Astrocyte of the cerebellum (primary cell): ENCODE results near the gene ADAMTS19.
"Not testable (repeated sequence)": the region's sequence is repeated elsewhere in the genome, so short reads cannot be mapped to it uniquely, and the experiment has no call there.

ENCODE experiments used
- DNase-seq: peaks from one replicate; pipeline ENCODE4 v3.0.0-alpha.2; 2011; ENCODE audit warnings: low read depth
- H3K4me3 ChIP-seq: 2 replicates; pipeline ENCODE4 v1.5.1; 2011; ENCODE audit warnings: mild to moderate bottlenecking, low read depth, low read length, moderate library complexity
- in situ Hi-C: cut with HindIII; loops from 2 replicates; pipeline ENCODE4 v1.10.0; 2017; ENCODE audit warnings: low sequenced_read_pairs
- TF ChIP-seq, protein P1 (sequence below): IDR thresholded peaks from 2 replicates; pipeline ENCODE4 v1.5.1; 2012; ENCODE audit warnings: low read length, low read depth, moderate library complexity, mild to moderate bottlenecking; ENCODE audit errors: missing control alignments

The ADAMTS19 gene

DNA sequence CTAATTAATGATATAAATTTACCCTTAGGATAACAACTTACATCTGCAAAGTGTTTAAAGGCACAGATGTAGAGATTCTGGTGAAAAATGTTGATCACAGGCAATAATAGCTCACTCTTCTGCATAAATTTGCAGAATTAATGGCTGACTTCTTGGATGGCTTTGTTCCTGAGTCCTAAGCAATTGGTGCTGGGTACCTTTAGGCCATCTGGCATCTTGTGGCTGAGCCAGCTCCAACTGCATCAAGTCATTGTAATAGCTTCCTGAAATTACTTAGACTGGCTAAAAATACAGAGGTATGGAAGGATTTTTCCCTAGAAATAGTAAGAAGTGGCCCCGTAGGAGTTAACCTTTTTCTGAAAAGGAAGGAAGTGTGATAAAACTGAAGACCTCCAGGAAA lies 169.5 kb downstream of the ADAMTS19 start:
- TF ChIP-seq, protein P1, sequence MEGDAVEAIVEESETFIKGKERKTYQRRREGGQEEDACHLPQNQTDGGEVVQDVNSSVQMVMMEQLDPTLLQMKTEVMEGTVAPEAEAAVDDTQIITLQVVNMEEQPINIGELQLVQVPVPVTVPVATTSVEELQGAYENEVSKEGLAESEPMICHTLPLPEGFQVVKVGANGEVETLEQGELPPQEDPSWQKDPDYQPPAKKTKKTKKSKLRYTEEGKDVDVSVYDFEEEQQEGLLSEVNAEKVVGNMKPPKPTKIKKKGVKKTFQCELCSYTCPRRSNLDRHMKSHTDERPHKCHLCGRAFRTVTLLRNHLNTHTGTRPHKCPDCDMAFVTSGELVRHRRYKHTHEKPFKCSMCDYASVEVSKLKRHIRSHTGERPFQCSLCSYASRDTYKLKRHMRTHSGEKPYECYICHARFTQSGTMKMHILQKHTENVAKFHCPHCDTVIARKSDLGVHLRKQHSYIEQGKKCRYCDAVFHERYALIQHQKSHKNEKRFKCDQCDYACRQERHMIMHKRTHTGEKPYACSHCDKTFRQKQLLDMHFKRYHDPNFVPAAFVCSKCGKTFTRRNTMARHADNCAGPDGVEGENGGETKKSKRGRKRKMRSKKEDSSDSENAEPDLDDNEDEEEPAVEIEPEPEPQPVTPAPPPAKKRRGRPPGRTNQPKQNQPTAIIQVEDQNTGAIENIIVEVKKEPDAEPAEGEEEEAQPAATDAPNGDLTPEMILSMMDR, result no peak
- in situ Hi-C loops, result no loop called here
- no peak for DNase-seq
- H3K4me3 ChIP-seq, result no peak overlapping the region

DNA sequence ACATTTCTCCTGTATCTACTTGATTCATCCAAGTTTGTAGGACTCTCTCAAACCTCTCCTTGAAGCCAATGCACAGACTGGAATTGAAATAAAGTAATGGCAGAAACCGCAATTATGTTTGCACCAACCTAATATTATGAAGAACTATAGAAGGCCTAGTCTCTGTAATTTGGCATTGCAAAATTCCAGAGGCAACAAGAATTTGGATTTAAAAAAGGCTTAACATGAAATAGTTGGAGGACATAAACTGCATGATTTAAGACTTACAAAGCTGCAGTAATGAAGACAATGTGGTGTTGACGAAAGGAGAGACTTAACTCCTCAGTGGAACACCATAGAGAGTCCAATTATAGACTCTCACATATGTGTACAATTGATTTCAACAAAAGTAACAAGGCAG lies 170.0 kb downstream of the ADAMTS19 start:
- DNase-seq, result no peak
- H3K4me3 ChIP-seq, result no peak overlapping the region
- in situ Hi-C loops, result no loop called here
- TF ChIP-seq, protein P1, result no peak

DNA sequence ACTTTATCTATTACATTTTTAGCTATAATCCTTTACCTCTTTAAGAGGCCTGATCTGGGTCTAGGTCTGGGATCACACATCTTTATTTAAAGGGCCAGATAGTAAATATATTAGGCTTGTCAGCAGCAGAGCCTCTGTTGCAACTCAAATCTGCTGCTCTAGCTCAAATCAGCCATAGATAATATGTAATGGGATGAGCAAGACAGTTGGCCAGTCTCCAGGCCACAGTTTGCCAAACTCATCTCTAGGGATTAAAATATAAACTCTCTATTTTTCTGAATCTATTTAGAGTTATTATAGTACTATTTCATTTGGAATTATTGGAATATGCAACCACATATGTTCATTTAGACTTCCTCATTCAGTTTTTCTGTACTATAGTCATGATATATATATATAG lies 171.9 kb downstream of the ADAMTS19 start:
- in situ Hi-C loops, result no loop called here
- no peak for DNase-seq
- H3K4me3 ChIP-seq, result no peak overlapping the region
- TF ChIP-seq, protein P1, result no peak

DNA sequence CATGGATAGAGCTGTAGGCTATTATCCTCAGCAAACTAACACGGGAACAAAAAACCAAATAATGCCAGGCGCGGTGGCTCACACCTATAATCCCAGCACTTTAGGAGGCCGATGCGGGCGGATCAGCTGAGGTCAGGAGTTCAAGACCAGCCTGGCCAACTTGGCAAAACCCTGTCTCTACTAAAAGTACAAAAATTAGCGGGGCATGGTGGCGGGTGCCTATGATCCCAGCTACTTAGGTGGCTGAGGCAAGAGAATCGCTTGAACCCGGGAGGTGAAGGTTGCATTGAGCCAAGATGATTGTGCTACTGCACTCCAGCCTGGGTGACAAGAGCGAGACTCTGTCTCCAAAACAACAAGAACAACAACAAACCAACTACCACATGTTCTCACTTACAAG lies 177.4 kb downstream of the ADAMTS19 start:
- H3K4me3 ChIP-seq, in situ Hi-C loops, DNase-seq: not testable (repeated sequence)

DNA sequence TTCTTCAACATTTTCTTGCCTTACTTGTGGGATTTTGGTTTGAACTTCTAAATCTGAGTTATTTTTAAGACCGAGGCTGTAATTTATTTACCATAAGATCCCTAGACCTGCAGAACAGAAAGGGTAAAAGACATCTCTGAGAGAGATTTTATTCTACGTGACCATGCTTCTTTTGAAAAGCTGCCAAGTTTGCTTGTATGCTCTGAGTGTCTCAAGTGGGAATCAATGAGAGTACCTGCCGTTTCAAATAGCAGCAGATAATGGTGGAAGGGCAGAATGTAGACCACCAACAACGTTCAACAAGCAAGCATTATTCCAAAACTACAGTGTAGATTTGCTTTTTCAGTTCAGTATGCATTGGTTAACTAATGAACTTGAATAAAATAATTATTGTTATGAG lies 179.2 kb downstream of the ADAMTS19 start:
- H3K4me3 ChIP-seq, result no peak overlapping the region
- in situ Hi-C loops, result no loop called here
- TF ChIP-seq, protein P1, result no peak
- no peak for DNase-seq

DNA sequence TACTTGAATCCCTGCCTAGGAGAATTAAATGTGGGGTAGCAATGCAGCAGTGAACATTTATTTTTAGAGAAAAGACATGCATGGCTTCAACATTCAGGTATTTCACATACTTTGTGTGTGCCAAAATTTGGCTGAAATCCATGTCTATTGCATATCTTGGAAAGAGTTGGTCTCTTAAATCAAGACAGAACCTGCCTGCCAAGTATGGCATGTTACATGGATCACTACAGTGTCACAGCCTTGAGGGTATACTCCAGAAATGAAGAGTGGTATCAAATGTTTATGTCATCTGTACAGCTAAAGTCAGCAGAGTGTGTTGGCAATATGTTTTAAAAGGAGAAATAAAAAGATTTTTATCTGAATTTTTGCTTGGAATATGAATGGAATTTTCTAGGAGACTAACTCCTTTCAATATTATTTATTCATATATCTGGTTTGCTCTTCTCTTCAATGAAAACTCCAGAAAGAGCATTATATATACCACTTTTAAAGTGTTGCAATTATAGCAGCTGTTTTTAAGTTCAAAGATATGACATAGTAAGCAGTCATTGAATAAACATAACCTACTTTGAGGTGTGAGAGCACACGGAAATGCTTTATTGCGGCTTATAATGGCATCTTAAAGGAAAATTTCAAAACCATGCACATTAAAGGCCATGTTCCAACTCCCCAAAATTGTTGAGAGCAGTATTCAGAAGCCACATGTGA lies 192.4 kb downstream of the ADAMTS19 start:
- DNase-seq, result no peak
- TF ChIP-seq, protein P1, result no peak
- in situ Hi-C loops, result loop anchor here (5.0 kb wide), 1 partner anchor 85 kb away; no protein-coding TSS in a partner anchor
- H3K4me3 ChIP-seq, result no peak overlapping the region

DNA sequence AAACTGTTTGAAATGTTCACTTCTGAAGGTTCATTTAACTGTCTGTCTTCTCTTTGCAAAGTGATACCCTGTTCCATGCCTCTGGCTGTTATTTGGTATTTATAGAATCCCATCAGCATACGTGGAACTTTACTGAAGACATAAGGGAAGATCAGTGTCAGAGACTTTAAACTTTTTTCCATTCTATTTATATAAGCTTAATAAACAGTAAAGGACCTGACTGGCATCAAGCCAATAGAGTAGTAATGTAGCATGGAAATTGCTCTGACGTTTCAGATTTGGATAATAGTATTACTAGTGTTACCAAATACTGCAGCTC lies 192.9 kb downstream of the ADAMTS19 start:
- DNase-seq, result no peak
- no peak overlapping the region for H3K4me3 ChIP-seq
- TF ChIP-seq, protein P1, result no peak
- in situ Hi-C loops, result loop anchor here (5.0 kb wide), 1 partner anchor 86 kb away; no protein-coding TSS in a partner anchor
